Activated CD4-positive, alpha-beta T cell treated with anti-CD3 and anti-CD28 coated beads, Interleukin-2, amount 50 U/mL, for 16 hours (primary cell): Measurements from ENCODE around the gene ZSWIM6.

Experiments used
- DNase-seq: peaks from one replicate; pipeline ENCODE4 v3.0.0-alpha.2; 2020

The ZSWIM6 gene

DNA sequence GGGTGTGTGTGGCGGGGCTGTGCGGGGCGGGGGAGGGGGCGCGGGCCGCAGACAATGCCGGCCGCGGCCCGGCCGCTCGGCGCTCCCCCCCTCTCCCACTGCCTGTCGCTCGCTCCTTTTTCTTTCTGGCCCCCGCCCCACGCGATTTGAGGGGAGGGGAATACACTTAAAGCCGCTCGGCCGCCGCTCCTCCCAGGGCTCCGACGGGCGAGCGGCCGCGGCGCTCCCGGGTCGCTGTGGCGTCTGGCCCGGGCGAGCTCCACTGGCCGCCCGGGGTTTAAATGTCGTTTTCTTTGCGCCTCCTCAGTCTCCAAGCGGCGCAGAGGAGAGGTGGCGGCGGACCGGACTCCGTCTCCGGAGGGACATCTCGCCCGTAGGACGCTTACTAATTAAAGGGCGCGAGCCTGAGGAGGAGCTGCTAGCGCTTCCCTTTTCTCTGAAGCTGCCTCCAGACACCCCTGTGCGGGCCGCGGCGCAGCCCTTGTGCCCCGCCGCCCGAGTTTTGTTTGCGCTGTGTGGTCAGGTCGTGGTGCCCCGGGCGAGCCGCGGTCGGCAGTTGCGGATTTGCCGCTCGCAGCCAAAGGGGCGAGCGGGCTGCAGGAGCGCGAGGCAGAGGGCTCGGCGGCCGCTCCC lies 1.4 kb downstream of the ZSWIM6 start:
- DNase-seq: peak; percentile 10

DNA sequence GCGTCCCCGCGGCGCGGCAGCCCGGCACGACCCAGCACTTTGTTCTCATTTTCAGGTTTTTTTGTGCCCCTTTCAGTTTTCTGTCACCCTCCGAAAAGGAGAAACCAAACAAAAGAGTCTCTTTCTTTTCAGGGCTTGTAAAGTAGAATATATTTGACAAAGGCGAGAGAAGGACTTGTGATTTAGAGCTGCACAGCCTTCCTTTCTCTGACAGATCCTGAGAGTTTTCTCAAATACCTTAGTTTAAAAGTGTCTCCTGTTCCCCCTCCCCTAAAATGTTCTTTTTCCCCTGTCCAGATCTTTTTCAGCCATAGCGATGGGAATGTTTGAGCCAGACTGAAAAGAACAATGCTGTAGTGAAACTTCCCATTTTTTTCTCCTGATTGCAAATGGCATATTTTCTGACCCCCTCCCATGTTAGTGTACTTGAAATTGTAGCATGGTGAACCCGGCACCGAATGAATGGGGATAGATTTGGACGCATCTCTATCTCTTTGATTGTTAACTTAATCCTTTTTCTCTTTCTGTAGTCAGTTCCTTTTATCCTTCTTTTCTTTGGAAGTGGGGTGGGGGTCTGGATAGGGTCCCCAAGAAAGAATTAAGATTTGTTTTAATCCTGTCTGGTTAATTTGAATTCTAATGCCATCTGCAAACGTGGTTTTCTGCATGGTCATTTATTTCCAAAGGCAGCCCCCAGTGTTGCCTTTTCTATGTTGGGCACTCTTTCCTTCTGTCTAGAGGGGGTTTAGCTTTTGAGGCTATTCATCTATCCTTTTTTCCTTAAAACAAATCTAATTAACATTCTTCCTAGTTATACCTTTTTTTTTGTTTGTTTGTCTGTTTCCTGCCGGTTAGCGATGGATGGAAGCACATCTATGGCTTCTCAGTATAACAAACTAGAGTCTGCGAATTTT lies 2.2 kb downstream of the ZSWIM6 start:
- DNase-seq: no peak

DNA sequence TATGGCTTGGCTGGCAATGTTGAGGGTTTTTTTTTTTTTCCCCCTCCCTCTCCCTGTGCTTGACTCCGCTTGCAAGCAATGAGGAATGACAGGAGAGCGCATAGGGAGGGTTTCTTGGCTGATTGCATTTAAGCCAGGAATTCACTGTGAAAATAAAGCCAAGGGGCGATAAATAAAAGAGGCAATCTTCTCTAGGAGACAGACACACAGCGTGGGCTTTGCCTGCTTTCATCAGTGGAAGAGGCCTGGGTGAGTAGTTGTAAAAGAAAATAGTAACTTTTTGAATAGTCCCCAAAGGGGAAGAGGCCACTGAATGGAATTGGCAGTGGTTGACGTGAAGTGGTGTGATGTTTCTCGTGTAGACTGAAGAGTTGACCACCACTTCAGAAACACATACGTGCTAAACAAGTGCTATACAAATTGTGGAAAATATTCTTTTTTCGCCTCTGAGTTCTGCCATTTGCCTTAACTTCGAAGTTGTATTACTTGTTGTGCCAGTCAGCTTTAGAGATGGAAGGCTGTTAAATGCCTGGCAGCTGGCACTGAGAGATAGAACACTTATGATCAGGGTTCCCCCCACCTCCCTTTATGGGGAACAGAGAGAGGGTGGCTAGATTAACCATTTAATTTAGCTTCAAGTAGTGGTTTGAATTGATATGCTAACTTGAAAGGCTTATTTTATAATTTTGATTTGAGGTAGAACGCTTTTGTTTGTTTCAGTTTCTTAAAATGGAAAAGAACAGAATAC lies 3.0 kb downstream of the ZSWIM6 start:
- DNase-seq: no peak

DNA sequence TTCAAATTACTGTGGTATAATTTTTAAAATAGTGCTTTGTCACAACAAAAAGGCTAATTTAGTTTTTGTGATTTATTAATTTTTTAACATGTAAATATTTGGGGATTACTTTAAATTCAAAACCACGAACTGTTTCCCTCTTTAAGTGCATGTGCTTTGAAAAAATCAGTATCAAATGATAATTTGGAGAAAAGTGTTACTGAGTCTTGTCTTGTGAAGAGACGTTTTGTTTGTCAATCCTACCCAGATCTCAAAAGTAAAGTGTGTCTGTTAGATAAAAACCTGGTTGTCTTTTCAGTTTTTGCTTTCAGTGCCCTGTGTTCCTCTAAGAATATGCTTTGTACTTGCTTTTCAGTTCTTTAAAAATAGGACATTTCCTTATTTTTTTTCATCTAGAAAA lies 7.7 kb downstream of the ZSWIM6 start:
- DNase-seq: no peak

DNA sequence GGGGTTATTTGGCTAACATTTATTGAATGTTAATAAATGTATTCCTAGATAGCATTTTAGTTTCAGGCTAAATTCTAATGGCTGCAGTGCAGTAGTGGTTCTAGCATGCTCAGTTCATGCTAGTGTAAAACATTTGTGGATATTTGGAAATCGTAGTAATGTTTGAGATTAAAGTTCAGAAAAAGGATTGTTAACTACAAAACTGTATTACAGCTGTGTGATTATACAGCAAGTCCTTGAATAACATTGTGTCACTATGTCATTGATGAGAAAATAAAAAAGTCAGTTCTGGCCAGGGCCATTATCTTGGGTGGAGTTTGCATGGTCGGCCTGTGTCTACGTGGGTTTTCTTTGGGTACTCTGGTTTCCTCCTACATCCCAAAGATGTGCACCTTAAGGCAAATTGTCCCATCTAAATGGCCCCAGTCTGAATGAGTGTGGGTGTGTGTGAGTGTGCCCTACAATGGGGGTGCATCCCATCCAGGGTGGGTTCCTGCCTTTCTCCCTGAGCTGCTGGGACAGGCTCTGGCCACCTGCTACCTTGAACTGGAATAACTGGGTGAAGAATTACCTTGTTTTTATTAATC lies 8.8 kb downstream of the ZSWIM6 start:
- no peak for DNase-seq

DNA sequence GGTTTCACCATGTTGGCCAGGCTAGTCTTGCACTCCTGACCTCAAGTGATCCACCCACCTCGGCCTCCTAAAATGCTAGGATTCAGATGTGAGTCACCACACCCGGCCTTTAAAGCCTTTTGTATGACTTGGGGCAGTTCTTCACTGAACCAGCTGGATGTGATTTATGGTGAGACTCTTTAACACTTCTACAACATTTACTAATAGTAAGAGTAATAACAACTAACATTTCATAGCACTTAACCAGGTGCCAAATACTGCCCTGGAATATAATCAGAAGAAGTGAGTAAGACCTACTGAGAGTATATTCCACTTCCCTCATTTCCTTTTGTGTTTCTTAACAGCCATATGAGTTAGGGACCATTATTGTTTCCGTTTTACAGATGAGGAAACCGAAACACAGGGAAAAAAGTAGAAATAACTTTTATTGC lies 10.0 kb downstream of the ZSWIM6 start:
- DNase-seq: no peak

DNA sequence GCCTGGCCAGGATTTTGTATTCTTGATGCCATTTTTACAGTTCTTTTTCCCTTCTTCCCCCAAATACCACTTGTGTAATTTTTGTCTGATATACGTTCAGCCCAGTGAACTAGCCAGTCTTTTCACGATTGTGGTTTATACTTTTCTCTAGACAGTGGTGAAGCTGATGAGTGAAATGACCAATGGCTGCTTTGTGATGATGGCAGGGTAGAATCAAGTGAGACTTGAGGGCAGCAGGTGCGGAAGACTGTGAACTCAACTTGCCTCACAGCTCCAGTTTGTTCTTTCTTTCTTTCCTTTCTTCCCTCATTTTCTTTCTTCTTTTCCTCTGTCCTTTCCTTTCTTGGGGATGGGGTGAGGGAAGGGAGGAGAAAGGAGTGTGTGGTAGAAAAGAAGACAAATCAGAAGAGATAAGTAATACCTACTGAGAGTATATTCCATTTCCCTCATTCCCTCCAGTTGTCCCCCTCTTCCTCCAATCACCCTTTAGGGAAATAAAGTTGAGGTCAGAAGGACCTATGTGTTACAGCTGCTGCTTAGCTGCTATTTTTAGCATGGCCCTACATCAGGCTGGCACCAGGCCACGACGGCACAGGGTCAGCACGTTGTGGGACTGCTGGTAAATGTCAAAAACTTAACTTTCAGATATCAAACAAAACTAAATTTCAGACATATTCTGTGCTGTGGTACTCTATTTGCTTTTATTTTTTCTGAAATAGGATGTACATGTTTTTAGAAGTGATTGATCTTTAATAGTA lies 12.3 kb downstream of the ZSWIM6 start:
- no peak for DNase-seq

DNA sequence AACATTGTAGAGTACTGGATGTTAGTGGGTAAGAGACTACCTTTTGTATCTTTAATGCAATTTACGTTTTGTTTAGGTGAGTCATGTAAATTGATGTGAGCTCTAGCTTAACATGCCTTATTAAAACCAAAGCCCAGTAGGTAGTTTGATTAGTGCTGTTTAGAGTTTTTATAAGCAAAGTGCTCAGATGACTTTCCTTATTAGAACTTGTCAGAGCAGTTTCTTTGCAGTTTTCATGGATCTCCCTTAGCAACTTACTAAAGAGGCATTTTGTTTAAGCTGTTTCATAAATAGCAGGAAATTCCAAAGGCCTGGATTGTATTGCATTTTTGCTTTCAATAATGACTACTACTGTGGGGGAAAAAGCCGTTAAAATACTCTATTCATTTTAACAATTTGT lies 14.5 kb downstream of the ZSWIM6 start:
- no peak for DNase-seq

DNA sequence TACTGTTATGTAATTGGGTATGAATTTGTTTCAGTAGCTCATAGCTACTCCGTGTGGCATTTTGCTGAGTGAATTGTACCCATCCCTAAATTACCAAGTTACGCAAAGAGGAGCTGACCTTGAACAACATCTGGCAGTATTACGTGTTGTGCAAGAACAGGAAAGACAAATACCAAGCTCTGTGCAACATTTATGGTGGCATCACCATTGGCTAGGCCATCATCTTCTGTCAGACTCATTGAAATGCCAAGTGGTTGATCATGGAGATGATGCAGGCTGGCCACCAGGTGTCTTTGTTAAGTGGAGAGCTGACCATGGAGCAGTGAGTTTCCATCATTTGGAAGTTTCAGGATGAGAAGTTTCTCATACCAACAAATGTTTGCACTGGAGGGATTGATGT lies 15.0 kb downstream of the ZSWIM6 start:
- DNase-seq: no peak

DNA sequence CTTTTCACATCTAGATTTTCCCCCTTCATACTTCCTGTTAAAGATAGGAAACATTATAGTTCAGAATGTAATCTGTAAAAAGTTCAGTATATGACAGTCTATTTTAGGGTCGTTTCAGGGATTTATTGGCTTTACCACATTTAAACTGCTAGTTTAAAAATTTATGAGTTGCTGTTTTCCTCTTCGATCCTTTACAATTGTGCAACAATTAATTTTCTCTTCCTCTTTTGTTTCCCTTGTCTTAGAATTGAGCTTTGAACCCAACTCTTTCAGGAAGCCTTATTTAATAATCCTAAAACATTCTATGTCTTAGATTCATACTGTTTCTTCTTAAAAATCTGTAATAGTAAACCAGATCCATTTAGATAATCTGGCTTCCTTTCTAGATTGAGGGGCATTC lies 16.4 kb downstream of the ZSWIM6 start:
- no peak for DNase-seq

DNA sequence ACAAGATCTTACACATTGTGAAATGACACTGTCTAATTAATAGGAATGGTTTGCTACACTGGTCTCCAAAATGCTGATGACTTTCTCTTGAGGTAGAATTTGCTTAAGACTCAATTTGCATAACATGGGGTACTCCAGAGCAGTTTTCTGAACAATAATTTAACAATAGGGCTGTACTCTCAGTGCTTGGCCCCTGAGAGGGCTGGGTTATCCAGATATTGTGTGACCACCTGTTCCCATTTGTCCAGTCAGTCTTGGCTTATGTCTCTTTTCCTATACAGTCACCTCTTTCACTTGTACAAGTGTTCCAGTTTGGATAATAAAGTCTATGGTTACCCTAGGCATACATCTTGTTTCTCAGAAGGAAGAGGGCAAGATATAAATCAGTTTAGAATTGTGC lies 17.9 kb downstream of the ZSWIM6 start:
- DNase-seq: no peak

DNA sequence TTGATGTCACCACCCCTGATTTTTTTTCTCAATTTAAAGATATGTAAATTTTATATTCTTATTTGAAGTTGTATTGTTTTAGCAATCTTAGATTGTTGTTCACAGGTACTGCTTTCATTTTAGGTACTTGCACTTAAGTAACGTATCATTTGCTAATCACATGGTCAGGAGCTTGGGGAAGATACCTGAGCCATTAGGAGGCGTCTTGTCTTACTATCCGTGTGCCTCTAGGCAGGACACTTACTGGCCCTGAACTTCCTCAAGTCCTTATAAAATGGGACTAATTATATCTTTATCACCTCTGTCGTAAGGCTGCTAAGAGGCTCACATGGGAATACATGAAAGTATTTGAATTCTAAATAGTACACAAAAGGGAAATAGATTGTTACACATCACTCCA lies 18.5 kb downstream of the ZSWIM6 start:
- no peak for DNase-seq

DNA sequence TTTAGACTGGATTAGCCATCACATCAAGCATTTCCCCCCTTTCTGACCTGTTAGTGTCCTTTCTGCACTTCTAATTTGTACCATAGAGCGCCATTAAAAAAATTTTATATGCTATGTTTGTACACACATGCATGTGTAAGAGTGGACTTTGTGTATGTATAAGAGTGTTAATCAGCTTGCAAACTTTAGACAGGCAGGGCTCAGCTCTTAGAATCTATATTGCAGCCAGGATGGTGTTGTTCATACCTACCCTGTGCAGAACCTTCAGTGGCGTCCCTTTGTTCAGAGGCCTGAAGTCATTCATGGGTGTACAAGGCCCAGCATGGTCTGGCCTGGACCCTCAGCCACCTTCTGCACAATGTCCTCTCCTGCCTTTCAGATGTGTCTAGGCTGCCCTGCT lies 19.7 kb downstream of the ZSWIM6 start:
- no peak for DNase-seq

DNA sequence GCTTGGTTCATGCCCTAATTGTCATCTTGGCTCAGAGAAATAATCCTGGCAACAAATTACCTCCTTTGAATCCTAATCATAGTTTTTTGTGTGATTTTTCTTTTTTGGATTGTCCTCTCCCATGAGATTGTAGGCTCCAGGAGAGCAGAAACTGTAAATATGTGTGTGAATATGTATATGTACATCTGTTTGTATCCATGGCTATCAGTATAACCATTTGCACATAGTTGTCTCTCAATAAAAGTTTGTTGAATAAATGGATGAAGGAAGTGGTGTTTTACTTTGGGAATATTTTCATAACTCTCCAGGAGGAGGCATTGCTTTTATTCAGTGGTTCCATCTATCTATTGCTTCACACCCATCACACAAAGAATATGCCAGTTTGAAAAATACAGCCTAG lies 20.1 kb downstream of the ZSWIM6 start:
- no peak for DNase-seq

DNA sequence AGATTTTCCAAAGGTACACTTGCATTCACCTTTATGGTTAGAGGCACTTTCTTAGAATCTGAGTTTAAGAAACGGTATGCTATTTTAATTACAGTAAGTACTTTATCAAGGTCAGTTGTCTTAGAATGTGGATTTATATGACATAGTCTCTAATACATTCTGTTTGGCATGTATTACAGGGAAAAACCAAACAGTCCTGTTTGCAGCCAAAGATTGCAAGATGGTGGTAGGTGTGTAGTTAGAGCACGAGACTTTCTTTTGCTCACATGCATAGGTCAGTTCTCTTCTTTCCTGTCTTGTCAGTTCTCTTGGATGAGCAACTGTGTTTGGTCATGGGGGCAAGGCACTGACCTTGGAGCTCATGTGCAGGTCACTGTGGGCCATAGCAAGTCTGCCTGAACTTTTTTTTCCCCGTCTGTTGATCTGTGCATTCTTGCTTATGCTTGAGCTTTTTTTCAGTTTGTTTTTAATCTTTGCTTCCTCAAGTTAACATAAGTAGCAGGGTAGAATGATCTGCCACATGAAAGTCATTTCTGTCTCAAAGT lies 20.6 kb downstream of the ZSWIM6 start:
- DNase-seq: no peak

DNA sequence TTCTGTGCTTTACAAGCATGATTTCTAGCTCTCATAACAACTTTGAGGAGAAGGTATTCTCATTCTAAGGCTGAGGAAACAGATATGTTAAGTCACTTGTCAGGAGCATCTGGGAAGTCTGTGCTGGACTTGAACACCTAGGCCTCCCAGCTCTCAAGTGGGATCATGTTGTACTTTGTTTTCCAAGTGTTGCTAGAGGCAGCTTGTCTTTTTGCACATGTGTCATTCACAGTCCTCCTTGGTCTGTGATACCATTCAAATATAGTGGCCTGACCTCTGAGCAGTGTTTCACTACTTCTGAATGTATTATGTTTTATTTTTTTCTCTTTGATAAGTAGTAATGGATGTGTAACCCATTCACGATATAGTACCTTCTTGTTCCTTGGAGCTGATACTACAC lies 21.2 kb downstream of the ZSWIM6 start:
- DNase-seq: no peak

DNA sequence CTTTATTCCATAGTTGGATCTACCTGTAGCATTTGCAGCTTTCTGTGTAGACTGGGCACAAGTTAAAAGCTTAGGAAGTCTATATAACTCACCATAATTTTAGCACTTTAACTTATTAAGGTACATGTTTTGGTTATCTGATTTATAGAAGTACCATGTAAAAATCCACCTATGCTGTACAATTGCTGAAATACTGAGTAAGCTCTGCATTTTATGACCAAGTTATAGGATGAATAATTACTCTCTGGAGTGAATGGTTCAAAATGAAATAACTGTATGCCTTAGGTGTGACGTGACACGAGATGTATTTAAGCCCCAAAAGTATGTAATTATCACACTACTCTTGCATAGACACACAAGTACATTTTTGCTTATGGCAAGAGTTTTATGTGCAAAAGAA lies 22.1 kb downstream of the ZSWIM6 start:
- no peak for DNase-seq

DNA sequence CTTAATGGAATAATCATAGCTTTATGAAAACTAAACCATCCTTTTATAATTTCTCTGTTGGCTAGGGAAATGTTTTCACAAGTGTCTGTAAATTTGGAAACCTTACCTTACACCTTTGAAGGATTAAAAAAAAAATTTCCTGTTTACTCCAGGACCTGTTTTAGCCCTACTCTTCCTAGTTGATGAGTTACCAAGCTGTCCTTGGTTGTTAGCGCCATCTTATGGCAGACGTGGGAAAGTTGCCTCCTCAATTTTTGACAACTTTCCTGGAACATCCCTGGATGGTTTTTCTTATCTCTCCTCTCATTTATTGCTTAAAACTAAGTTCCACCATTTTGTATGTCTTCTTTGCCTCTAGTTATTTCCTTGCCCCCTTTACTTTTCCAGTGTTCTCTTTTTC lies 25.7 kb downstream of the ZSWIM6 start:
- no peak for DNase-seq

DNA sequence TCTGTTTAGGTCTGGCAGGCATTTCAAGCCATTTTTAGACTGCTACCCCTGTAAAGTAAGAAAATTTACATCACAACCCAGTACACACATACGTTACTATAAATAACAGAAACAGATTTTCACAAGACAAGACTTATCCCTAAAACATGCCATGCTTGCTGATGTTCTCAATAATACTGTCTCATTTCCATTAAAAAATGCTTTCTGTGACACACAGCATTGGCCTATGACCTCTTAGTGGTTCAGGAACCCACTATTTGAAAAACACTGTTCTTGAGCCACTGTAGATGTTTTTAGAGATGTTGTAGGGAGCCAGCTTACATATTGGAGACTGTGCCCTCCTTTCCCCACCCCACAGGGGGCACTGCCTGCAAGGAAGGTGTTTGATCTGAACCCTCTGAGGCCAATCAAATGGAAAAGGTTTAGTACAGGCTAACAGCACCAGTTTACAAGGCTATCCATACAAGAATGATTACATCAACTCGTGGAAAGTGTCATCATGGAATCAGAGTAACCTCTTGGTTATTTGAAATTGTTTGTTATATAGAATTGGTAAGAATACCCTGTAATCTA lies 30.8 kb downstream of the ZSWIM6 start:
- DNase-seq: no peak

DNA sequence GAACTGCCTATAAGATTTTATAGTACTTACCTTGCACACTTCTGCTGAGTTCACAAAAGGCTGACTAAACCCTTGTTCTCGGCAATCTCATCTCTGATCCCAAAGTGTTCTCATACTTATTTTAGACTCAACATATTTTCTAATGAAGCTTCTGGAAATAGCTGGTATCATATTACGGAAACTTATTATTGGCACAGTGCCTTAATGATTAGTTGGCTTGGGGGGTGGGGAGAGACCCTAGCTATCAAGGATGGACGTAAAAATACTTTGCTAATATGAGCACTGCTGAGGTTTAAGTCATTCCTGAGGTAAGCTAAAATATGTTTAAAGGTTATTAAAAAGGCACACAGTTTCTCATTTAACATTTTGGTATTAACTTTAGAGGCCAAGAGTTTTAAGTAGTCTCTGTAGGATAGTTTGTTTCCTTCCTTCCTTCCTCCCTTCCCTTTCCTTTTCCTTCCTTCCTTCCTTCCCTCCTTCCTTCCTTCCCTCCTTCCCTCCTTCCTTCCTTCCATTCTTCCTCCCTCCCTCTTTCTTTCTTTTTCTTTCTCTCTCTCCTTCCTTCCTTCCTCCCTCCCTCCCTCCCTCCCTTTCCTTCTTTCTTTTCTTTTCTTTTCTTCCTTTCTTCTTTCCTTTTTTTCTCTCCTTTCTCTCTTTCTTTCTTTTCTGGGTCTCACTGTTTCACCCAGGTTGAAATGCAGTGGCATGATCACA lies 31.5 kb downstream of the ZSWIM6 start:
- no peak for DNase-seq

DNA sequence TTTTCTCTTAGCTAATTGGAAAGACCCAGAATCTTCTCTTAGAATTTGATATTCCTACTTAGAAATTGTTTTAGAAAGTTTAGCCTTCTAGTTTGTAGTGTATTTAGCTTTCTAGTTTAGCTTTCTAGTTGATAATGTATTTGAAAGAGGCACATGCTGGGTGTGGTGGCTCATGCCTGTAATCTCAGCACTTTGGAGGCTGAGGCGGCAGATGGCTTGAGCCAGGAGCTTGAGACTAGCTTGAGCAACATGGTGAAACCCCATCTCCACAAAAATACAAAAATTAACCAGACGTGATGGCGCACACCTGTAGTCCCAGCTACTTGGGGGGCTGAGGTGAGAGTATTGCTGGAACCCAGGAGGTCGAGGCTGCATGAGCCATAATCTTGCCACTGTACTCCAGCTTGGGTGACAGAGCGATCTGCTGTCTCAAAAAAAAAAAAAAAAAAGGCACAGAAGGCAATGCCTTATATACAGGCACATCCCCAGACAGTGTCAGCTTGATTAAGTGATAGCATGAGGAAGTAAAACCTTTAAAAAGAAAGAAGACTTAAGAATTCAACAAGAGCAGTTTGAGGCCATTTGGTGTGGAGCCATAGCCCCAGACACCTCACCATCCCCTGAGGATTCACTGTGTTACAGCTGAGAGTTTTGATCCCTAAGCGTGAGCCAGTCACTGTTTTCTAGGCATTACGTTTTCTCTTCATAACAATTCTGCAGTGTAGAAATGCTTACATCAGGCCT lies 34.6 kb downstream of the ZSWIM6 start:
- DNase-seq: no peak
